Lower leg skin (tissue), 3 donors: ENCODE data around the gene SDHAF1.

Source experiments
- CTCF ChIP-seq, 3 donors: fragments of 450-650 bp; IDR thresholded peaks; one replicate each; pipeline ENCODE4 v1.5.1; 2016; ENCODE audit warnings: antibody characterized with exemption in 3 of 3, mild to moderate bottlenecking in 3 of 3, moderate library complexity in 2 of 3
- POLR2A ChIP-seq, 2 donors: fragments of 450-650 bp; IDR thresholded peaks; one replicate each; pipeline ENCODE4 v1.6.1; 2016 to 2017; ENCODE audit warnings: antibody characterized with exemption in 2 of 2, mild to moderate bottlenecking in 1 of 2, moderate library complexity in 1 of 2

DNA sequence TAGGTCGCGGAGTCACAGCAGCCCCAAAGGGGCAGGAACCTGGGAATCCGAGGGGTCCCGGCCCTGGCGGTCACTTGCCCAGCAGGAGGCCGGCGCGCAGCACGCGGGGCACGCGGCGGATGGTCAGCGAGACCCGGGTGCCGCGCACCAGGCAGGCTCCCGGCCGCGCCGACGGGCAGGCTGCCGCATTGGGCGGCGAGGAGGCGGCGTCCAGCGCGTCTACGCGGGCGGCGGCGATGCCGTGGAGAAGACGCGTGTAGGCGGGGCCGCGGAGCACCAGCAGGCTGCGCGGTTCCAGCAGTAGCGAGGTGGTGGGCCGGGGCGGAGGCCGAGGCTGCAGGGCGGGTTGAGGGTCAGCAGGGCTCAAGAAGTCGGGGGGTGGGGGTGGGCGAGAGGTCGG is 14.2 kb downstream of the SDHAF1 start:
- no peak for TF ChIP-seq CTCF (IDR thresholded peaks at IDR 0.05)
- no peak for TF ChIP-seq POLR2A (IDR thresholded peaks at IDR 0.05)
